ENCODE data around the gene IL1F10. TPM values are rescaled to one million over a fixed set of nuclear protein-coding genes. Genes with fewer than 3 reads are reported as not detected.

Gene IL1F10
- total and polyA plus RNA-seq, 2 of the 13 experiments (the other 11 are each of a cell fraction or from before 2014, with no cell fraction given) = not detected

DNA sequence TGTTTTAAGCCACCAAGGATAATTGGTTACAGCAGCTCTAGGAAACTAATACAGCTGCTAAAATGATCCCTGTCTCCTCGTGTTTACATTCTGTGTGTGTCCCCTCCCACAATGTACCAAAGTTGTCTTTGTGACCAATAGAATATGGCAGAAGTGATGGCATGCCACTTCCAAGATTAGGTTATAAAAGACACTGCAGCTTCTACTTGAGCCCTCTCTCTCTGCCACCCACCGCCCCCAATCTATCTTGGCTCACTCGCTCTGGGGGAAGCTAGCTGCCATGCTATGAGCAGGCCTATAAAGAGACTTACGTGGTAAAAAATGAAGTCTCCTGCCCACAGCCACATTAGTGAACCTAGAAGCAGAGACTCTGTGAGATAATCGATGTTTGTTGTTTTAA lies 3.5 kb upstream of the IL1F10 start (continued):
- TF ChIP-seq, protein P1, sequence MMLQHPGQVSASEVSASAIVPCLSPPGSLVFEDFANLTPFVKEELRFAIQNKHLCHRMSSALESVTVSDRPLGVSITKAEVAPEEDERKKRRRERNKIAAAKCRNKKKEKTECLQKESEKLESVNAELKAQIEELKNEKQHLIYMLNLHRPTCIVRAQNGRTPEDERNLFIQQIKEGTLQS (CRISPR knock-in tag; IDR thresholded peaks at IDR 0.05) = no peak
- TF ChIP-seq, protein P2, sequence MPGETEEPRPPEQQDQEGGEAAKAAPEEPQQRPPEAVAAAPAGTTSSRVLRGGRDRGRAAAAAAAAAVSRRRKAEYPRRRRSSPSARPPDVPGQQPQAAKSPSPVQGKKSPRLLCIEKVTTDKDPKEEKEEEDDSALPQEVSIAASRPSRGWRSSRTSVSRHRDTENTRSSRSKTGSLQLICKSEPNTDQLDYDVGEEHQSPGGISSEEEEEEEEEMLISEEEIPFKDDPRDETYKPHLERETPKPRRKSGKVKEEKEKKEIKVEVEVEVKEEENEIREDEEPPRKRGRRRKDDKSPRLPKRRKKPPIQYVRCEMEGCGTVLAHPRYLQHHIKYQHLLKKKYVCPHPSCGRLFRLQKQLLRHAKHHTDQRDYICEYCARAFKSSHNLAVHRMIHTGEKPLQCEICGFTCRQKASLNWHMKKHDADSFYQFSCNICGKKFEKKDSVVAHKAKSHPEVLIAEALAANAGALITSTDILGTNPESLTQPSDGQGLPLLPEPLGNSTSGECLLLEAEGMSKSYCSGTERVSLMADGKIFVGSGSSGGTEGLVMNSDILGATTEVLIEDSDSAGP (CRISPR knock-in tag; IDR thresholded peaks at IDR 0.05; ENCODE audit: borderline replicate concordance) = no peak
- TF ChIP-seq MTF1 (CRISPR knock-in tag; IDR thresholded peaks at IDR 0.05) (no peak), RXRA (CRISPR knock-in tag; IDR thresholded peaks at IDR 0.05) (no peak)

DNA sequence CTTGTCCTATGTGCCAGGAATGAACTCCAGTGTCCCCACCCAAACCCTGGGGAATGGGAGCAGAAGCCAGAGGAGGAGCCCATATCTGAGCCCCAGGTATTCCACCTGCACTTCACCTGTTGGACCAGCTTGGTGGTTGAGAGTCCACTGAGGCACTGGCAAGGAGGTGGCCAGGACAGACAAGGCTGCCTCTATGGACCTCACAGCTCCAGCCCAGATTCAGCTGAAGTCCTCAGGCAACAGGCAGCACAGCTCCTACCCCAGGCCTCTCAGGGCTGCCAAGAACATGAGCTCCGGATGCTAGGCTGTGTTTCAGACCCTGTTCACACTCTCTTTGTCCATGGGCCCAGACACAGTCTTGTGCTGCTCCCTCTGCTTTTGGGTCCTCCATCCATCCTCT lies 2.9 kb upstream of the IL1F10 start:
- ATAC-seq (no peak), DNase-seq (ENCODE audit: low spot score) (no peak)
- POLR2A ChIA-PET = no interaction called here
- TF ChIP-seq SP140L (CRISPR knock-in tag; IDR thresholded peaks at IDR 0.05; ENCODE audit: borderline replicate concordance) (no peak), CREM (IDR thresholded peaks at IDR 0.05) (no peak), CREM (CRISPR knock-in tag; IDR thresholded peaks at IDR 0.05) (no peak), ZSCAN21 (CRISPR knock-in tag; IDR thresholded peaks at IDR 0.05; ENCODE audit: borderline replicate concordance) (no peak), PCBP1 (IDR thresholded peaks at IDR 0.05; ENCODE audit: borderline replicate concordance, low read depth, low read length) (no peak), NBN (conservative IDR thresholded peaks at IDR 0.05) (no peak), AGO1 (IDR thresholded peaks at IDR 0.05; ENCODE audit: low read depth, low read length, poor library complexity, severe bottlenecking) (no peak), FIP1L1 (IDR thresholded peaks at IDR 0.05; ENCODE audit: borderline replicate concordance, insufficient read depth, low read depth, low read length) (no peak), RAD21 (CRISPR knock-in tag; IDR thresholded peaks at IDR 0.05) (no peak), ZFY (CRISPR knock-in tag; IDR thresholded peaks at IDR 0.05) (no peak), HCFC1 (IDR thresholded peaks at IDR 0.05; ENCODE audit: low read depth, low read length) (no peak), NFYB (CRISPR knock-in tag; IDR thresholded peaks at IDR 0.05) (no peak)
- TF ChIP-seq, protein P3, sequence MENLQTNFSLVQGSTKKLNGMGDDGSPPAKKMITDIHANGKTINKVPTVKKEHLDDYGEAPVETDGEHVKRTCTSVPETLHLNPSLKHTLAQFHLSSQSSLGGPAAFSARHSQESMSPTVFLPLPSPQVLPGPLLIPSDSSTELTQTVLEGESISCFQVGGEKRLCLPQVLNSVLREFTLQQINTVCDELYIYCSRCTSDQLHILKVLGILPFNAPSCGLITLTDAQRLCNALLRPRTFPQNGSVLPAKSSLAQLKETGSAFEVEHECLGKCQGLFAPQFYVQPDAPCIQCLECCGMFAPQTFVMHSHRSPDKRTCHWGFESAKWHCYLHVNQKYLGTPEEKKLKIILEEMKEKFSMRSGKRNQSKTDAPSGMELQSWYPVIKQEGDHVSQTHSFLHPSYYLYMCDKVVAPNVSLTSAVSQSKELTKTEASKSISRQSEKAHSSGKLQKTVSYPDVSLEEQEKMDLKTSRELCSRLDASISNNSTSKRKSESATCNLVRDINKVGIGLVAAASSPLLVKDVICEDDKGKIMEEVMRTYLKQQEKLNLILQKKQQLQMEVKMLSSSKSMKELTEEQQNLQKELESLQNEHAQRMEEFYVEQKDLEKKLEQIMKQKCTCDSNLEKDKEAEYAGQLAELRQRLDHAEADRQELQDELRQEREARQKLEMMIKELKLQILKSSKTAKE (CRISPR knock-in tag; IDR thresholded peaks at IDR 0.05; ENCODE audit: borderline replicate concordance) = no peak
- TF ChIP-seq, protein P4, sequence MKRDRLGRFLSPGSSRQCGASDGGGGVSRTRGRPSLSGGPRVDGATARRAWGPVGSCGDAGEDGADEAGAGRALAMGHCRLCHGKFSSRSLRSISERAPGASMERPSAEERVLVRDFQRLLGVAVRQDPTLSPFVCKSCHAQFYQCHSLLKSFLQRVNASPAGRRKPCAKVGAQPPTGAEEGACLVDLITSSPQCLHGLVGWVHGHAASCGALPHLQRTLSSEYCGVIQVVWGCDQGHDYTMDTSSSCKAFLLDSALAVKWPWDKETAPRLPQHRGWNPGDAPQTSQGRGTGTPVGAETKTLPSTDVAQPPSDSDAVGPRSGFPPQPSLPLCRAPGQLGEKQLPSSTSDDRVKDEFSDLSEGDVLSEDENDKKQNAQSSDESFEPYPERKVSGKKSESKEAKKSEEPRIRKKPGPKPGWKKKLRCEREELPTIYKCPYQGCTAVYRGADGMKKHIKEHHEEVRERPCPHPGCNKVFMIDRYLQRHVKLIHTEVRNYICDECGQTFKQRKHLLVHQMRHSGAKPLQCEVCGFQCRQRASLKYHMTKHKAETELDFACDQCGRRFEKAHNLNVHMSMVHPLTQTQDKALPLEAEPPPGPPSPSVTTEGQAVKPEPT (CRISPR knock-in tag; IDR thresholded peaks at IDR 0.05; ENCODE audit: low read depth) = no peak

More for the DNA sequence above, 2.9 kb upstream of the IL1F10 start:
- no peaks in the 10 kb centered on the region for H3K79me2 ChIP-seq (ENCODE audit: insufficient read depth, low read length)
- H3K9ac ChIP-seq (ENCODE audit: insufficient read depth, low read depth, low read length) = no peak overlapping the region
- intact Hi-C loops (cut with micrococcal nuclease; ENCODE audit: unreplicated experiment) = no loop called here
- 0% methylated on average over 1 of the region's 1 CpG for WGBS (ENCODE audit: low lambda C conversion rate)
- no peaks in the 10 kb centered on the region for H4K20me1 ChIP-seq (ENCODE audit: insufficient read depth, low read length)
- H3K4me1 ChIP-seq (ENCODE audit: insufficient read depth, low read length) = no peaks in the 10 kb centered on the region
- H3K27me3 ChIP-seq (ENCODE audit: control insufficient read depth in 1 of 2, insufficient read depth in 2 of 2, low read length in 2 of 2) = peaks cover 2 to 23% of the 10 kb centered on the region in 2 experiments; a peak in 4 of 5 replicates
- in situ Hi-C loops (cut with HindIII; ENCODE audit: extremely low pct_ligation_motif_present, low pct_unique_long_range_greater_than_20kb) = no loop called here
- H3K4me3 ChIP-seq (replicated peaks in 1 of 3; ENCODE audit: insufficient read depth in 1 of 3, low read depth in 2 of 3, low read length in 3 of 3) = no peak overlapping the region
- FAIRE-seq = no peak
- no peak overlapping the region for H3K27ac ChIP-seq (ENCODE audit: extremely low read length, insufficient read depth, low read length)
- no peak overlapping the region for H3K4me2 ChIP-seq (ENCODE audit: low read depth, low read length)
- BruUV-seq (replicated peaks) = no TSS peak
- CTCF ChIA-PET (ENCODE audit: low intra/inter-chr PET ratio, low total read pairs) = no interaction called here
- H3K9me3 ChIP-seq (ENCODE audit: low read length) = no peaks in the 10 kb centered on the region
- H3K36me3 ChIP-seq (replicated peaks in 1 of 2; ENCODE audit: control insufficient read depth in 1 of 2, insufficient read depth in 2 of 2, low read length in 2 of 2) = no peaks in the 10 kb centered on the region
- H2AFZ ChIP-seq (ENCODE audit: low read length) = no peak overlapping the region

All from HepG2 (cell line).